GM23338 (cell line): ENCODE data around the gene PIBF1. TPM values are rescaled to one million over a fixed set of nuclear protein-coding genes. Genes with fewer than 3 reads are reported as not detected.

ENCODE experiments used
- ATAC-seq: fragments of 200-7000 bp; cut with Tn5 transposase; 3 replicates; pipeline ENCODE4 v1.9.1; 2020
- DNase-seq: peaks from one replicate; pipeline ENCODE4 v3.0.0-alpha.2; 2015; ENCODE audit warnings: low spot score
- H2AFZ ChIP-seq: fragments of 200-600 bp; sonication (generic); 2 replicates; pipeline ENCODE4 v1.8.0; 2016; ENCODE audit warnings: antibody characterized with exemption, mild to moderate bottlenecking, moderate library complexity
- H3F3A ChIP-seq: fragments of 200-600 bp; sonication (generic); replicated peaks from 2 replicates; pipeline ENCODE4 v1.8.0; 2017; ENCODE audit warnings: antibody characterized with exemption, mixed run types, low read depth
- H3K27ac ChIP-seq: fragments of 200-600 bp; sonication (generic); 2 replicates; pipeline ENCODE4 v1.6.1; 2016; ENCODE audit warnings: low read depth
- H3K27me3 ChIP-seq: fragments of 200-600 bp; sonication (generic); 2 replicates; pipeline ENCODE4 v1.8.0; 2016; ENCODE audit warnings: mild to moderate bottlenecking, mixed run types, moderate library complexity; ENCODE audit not compliant: insufficient read depth
- H3K36me3 ChIP-seq: fragments of 200-600 bp; sonication (generic); 2 replicates; pipeline ENCODE4 v1.8.0; 2016; ENCODE audit warnings: mild to moderate bottlenecking; ENCODE audit not compliant: insufficient read depth
- H3K4me1 ChIP-seq: fragments of 200-600 bp; sonication (generic); 2 replicates; pipeline ENCODE4 v1.8.0; 2016; ENCODE audit warnings: mild to moderate bottlenecking, moderate library complexity; ENCODE audit not compliant: insufficient read depth
- H3K4me2 ChIP-seq: fragments of 200-600 bp; sonication (generic); 2 replicates; pipeline ENCODE4 v1.7.1; 2017; ENCODE audit warnings: mixed run types
- H3K4me3 ChIP-seq: fragments of 200-600 bp; sonication (generic); 2 replicates; pipeline ENCODE4 v1.6.1; 2016; ENCODE audit warnings: mixed run types
- H3K79me2 ChIP-seq: fragments of 200-600 bp; sonication (generic); replicated peaks from 2 replicates; pipeline ENCODE4 v1.8.0; 2017; ENCODE audit warnings: mild to moderate bottlenecking; ENCODE audit not compliant: insufficient read depth
- H3K9me2 ChIP-seq: fragments of 200-600 bp; sonication (generic); 2 replicates; pipeline ENCODE4 v1.8.0; 2017; ENCODE audit not compliant: insufficient read depth
- H4K20me1 ChIP-seq: fragments of 200-600 bp; sonication (generic); replicated peaks from 2 replicates; pipeline ENCODE4 v1.8.0; 2017; ENCODE audit warnings: mild to moderate bottlenecking; ENCODE audit not compliant: insufficient read depth
- H3K27ac Mint-ChIP-seq: 2 replicates; pipeline ENCODE4 v1.8.0; 2020; ENCODE audit warnings: inconsistent platforms, mild to moderate bottlenecking, moderate library complexity, mixed read lengths
- H3K27me3 Mint-ChIP-seq: 3 replicates; pipeline ENCODE4 v1.8.0; 2022; ENCODE audit warnings: low read depth, mild to moderate bottlenecking, moderate library complexity, mixed read lengths, inconsistent platforms; ENCODE audit not compliant: insufficient read depth, poor library complexity
- H3K36me3 Mint-ChIP-seq: 3 replicates; pipeline ENCODE4 v1.8.0; 2021; ENCODE audit warnings: low read depth, mild to moderate bottlenecking, inconsistent platforms, moderate library complexity, mixed read lengths
- H3K4me1 Mint-ChIP-seq: 3 replicates; pipeline ENCODE4 v1.8.0; 2020; ENCODE audit warnings: mild to moderate bottlenecking, inconsistent platforms, mixed read lengths
- H3K4me3 Mint-ChIP-seq: 3 replicates; pipeline ENCODE4 v1.8.0; 2021; ENCODE audit warnings: moderate library complexity, mild to moderate bottlenecking, inconsistent platforms, mixed read lengths
- H3K9me3 Mint-ChIP-seq: 3 replicates; pipeline ENCODE4 v1.8.0; 2020; ENCODE audit warnings: moderate library complexity, mild to moderate bottlenecking, inconsistent platforms, mixed read lengths
- CREB1 ChIP-seq: fragments of 250-450 bp; sonication (Bioruptor Pico); IDR thresholded peaks from 2 replicates; pipeline ENCODE4 v1.5.0; 2020; ENCODE audit warnings: low read depth, mild to moderate bottlenecking, moderate library complexity
- CTCF ChIP-seq, 2 experiments: fragments of 200-600 bp in 1 of 2; sonication (generic) in 1 of 2; conservative IDR thresholded peaks; 2 replicates each; pipeline versions ENCODE4 v1.5.1 to v1.6.1; 2016 to 2017; ENCODE audit warnings: antibody characterized with exemption in 2 of 2, low read depth in 2 of 2, mild to moderate bottlenecking in 2 of 2, moderate library complexity in 1 of 2
- ETS1 ChIP-seq: IDR thresholded peaks from 2 replicates; pipeline ENCODE4 v1.6.1; 2016; ENCODE audit warnings: antibody characterized with exemption
- EZH2 ChIP-seq: fragments of 200-600 bp; sonication (generic); IDR thresholded peaks from one replicate; pipeline ENCODE4 v1.8.0; 2017; ENCODE audit warnings: antibody characterized with exemption, mild to moderate bottlenecking, low read depth; ENCODE audit not compliant: unreplicated experiment
- POLR2AphosphoS5 ChIP-seq: IDR thresholded peaks from 2 replicates; pipeline ENCODE4 v1.6.1; 2016; ENCODE audit warnings: antibody characterized with exemption, low read depth
- ZNF331 ChIP-seq: fragments of 250-450 bp; sonication (Bioruptor Pico); IDR thresholded peaks from 2 replicates; pipeline ENCODE4 v1.5.0; 2020; ENCODE audit warnings: low read depth, mild to moderate bottlenecking, moderate library complexity
- ZNF462 ChIP-seq: fragments of 250-450 bp; sonication (Bioruptor Pico); IDR thresholded peaks from 2 replicates; pipeline ENCODE4 v1.5.0; 2020; ENCODE audit warnings: mild to moderate bottlenecking, moderate library complexity
- polyA plus RNA-seq: library from polyadenylated mRNA; unstranded; fragments of >200 nt; fragmentation: Nextera tagmentation; extraction: Ambion mirVana; gene quantifications from 2 replicates; pipeline ENCODE4 v1.2.1, GENCODE V29; 2016
- total RNA-seq: library from RNA; depleted of rRNA; stranded (reverse); fragments of >200 nt; shearing (Covaris generic); gene quantifications from 2 replicates; pipeline ENCODE4 v1.2.3, GENCODE V29; 2014

The PIBF1 gene
- total and polyA plus RNA-seq, 2 experiments from 2014 or later, result 14.9 to 22.6 TPM

GRCh38 chr13:73034901-73035300 is 253.0 kb downstream of the PIBF1 start:
- Histone ChIP-seq H3K4me3 (no peak overlapping the region), H3K36me3 (no peaks in the 10 kb centered on the region), H3K79me2 (no peaks in the 10 kb centered on the region), H3K9me2 (no peaks in the 10 kb centered on the region), H3K27me3 (peaks cover 23% of the 10 kb centered on the region; the same call in 1 of the 2 replicates), H3K27ac (no peak overlapping the region), H3K4me2 (no peak overlapping the region), H3F3A (no peaks in the 10 kb centered on the region), H4K20me1 (no peaks in the 10 kb centered on the region), H2AFZ (no peak overlapping the region), H3K4me1 (peaks cover 8% of the 10 kb centered on the region; the same call in 1 of the 2 replicates)
- Mint-ChIP-seq H3K4me1 (peaks cover 8% of the 10 kb centered on the region; the same call in 2 of the 3 replicates), H3K27ac (no peak overlapping the region), H3K27me3 (peaks cover 2% of the 10 kb centered on the region), H3K9me3 (no peaks in the 10 kb centered on the region), H3K36me3 (no peaks in the 10 kb centered on the region), H3K4me3 (no peak overlapping the region)
- no peak for ATAC-seq
- DNase-seq, result no peak
- no peak for TF ChIP-seq ZNF331 (CRISPR knock-in tag)
- TF ChIP-seq ETS1, result no peak
- no peak for TF ChIP-seq CREB1
- TF ChIP-seq EZH2, result no peak

GRCh38 chr13:73035660-73036059 is 253.7 kb downstream of the PIBF1 start:
- Histone ChIP-seq H3K4me1 (peaks cover 9% of the 10 kb centered on the region; the same call in 1 of the 2 replicates), H3K27ac (no peak overlapping the region), H3K4me3 (no peak overlapping the region), H3F3A (no peaks in the 10 kb centered on the region), H3K27me3 (peaks cover 23% of the 10 kb centered on the region; the same call in 1 of the 2 replicates), H2AFZ (no peak overlapping the region), H3K4me2 (no peak overlapping the region), H3K9me2 (no peaks in the 10 kb centered on the region), H3K79me2 (no peaks in the 10 kb centered on the region), H4K20me1 (no peaks in the 10 kb centered on the region), H3K36me3 (no peaks in the 10 kb centered on the region)
- no peaks in the 10 kb centered on the region for H3K36me3 Mint-ChIP-seq
- ATAC-seq, result no peak
- H3K27ac Mint-ChIP-seq, result no peak overlapping the region
- H3K27me3 Mint-ChIP-seq, result peaks cover 2% of the 10 kb centered on the region
- peak; percentile 13 for DNase-seq
- no peaks in the 10 kb centered on the region for H3K9me3 Mint-ChIP-seq
- no peak overlapping the region for H3K4me3 Mint-ChIP-seq
- H3K4me1 Mint-ChIP-seq, result peaks cover 11% of the 10 kb centered on the region; the same call in 2 of the 3 replicates
- TF ChIP-seq CREB1, result no peak
- no peak for TF ChIP-seq ETS1
- TF ChIP-seq POLR2AphosphoS5, result no peak
- TF ChIP-seq CTCF (conservative IDR thresholded peaks at IDR 0.05; ENCODE audit: low read depth in 2 of 2), result no peak
- no peak for TF ChIP-seq ZNF462 (CRISPR knock-in tag)
- TF ChIP-seq ZNF331 (CRISPR knock-in tag), result no peak
